Omental fat pad (tissue), 4 donors: ENCODE results near the gene FNDC3A. TPM values are rescaled to one million over a fixed set of nuclear protein-coding genes. Genes with fewer than 3 reads are reported as not detected.
"Not testable (repeated sequence)": the region's sequence is repeated elsewhere in the genome, so short reads cannot be mapped to it uniquely, and the experiment has no call there.

Experiments used
- ATAC-seq: fragments of 150-250 bp; one replicate; pipeline ENCODE4 v1.9.1; 2016; ENCODE audit warnings: mild to moderate bottlenecking, moderate library complexity; ENCODE audit not compliant: low FRiP score
- DNase-seq: peaks from one replicate; pipeline ENCODE4 v3.0.0-alpha.2; 2019; ENCODE audit warnings: low spot score
- CTCF ChIP-seq, 3 donors: fragments of 450-650 bp; IDR thresholded peaks; one replicate each; pipeline ENCODE4 v1.5.1; 2016 to 2017; ENCODE audit warnings: antibody characterized with exemption in 3 of 3, mild to moderate bottlenecking in 3 of 3, moderate library complexity in 2 of 3
- total RNA-seq, 4 donors: library from RNA; depleted of rRNA; stranded (reverse); fragments of >200 nt; gene quantifications; one replicate each; pipeline ENCODE4 v1.1.0, GENCODE V29; 2016

Gene FNDC3A
- total RNA-seq, 4 donors from 2014 or later = 53.7 to 59.8 (median 56.4) TPM

- no peak for TF ChIP-seq CTCF (IDR thresholded peaks at IDR 0.05)
- ATAC-seq (no peak), DNase-seq (no peak)
Observed at GRCh38 chr13:49112782-49113525, 137.2 kb downstream of the FNDC3A start.

DNA sequence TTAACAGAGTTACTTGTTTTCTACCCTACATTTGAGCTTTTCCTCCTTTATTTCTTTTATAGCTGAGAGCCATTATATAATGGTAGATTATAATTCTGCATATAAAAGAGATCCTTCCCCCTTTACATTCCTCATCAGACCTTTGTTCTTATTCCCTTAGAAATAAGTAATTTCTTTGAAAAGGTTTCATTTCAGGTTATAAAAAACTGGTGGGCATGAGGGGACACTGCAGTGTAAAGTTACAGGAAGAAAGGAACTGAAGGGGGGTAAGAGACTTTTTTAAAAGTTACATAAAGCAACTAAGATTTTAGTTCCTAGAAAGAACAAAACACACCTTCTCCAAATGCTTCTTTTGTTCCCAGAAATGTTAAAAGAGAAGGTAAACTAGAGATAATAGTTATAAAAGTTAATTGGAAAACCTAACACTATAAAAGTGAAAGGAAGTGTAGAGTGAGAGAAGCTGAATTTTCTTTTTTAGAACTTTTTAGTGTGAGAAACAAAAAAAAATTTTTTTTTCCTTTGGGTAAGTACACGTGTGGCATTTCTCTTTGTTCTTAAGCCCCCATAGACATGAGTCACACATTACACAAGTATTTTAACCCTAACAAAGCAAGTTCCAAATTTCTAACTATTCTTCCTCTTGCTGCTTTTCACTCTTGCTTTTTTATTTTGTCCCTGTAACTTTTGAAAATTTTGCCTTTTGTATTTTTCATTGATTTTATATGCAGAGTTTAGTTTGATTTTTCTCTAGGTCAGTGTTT lies 138.0 kb downstream of the FNDC3A start:
- no peak for TF ChIP-seq CTCF (IDR thresholded peaks at IDR 0.05)
- no peak for DNase-seq
- ATAC-seq = no peak

- DNase-seq (no peak), ATAC-seq (no peak)
- TF ChIP-seq CTCF (IDR thresholded peaks at IDR 0.05) = no peak
Observed at GRCh38 chr13:49116873-49117272, 141.2 kb downstream of the FNDC3A start.

GRCh38 chr13:49118455-49118854 lies 142.7 kb downstream of the FNDC3A start:
- ATAC-seq, DNase-seq: not testable (repeated sequence)

DNA sequence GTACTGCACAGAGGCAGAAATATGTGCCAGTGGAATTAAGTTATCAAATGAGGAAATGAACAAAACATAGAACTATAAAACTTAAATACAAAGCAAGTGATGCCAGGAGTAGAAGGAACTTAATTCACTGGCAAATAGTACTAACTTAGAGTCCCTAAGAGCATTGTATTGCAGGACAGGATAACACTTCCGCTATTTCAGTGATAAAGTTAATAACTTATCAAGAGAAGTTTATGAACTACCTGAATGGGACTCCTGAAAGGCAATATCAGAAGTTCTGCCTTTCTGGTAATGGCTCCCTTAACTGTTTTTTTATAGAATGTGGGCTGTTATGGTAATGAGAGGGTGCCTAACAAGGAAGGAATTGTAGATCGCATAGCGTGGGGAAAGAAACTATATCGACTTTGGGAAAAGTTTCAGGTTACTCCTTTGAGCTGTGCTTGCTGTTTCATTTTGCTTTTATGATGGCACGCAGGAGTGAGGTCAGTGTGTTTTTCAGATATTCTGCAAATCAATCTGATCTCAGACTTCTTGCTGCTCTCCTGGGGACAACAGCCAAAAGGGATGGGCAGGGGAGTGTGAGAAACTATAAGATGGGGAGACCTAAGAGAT lies 149.1 kb downstream of the FNDC3A start:
- DNase-seq = no peak
- ATAC-seq = no peak
- no peak for TF ChIP-seq CTCF (IDR thresholded peaks at IDR 0.05)

DNA sequence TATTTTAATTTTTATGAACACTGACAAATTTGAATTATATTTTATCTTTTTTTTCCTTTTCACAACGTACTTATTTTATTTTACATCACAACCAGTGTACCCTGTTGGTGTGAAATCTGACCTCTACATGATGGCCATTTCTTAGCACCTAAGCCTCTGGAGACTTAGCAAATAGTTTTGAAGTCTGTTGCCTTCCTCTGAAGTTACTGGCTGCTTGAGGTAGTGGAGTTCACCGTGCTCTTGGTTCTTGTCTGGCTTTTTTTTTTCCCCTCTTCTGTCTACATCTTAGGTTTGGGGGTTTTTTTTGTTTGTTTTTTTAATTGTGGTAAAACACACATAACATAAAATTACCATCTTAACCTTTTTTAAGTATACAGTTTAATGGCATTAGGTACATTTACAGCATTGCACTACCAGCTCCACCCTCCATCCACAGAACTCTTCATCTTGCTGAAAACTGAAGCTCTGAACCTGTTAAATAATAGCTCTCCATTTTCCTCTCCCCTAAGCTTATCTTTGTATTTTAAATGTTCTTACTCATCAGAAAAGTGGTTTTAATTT lies 150.3 kb downstream of the FNDC3A start:
- DNase-seq (no peak), ATAC-seq (no peak)
- TF ChIP-seq CTCF (IDR thresholded peaks at IDR 0.05) = no peak

DNA sequence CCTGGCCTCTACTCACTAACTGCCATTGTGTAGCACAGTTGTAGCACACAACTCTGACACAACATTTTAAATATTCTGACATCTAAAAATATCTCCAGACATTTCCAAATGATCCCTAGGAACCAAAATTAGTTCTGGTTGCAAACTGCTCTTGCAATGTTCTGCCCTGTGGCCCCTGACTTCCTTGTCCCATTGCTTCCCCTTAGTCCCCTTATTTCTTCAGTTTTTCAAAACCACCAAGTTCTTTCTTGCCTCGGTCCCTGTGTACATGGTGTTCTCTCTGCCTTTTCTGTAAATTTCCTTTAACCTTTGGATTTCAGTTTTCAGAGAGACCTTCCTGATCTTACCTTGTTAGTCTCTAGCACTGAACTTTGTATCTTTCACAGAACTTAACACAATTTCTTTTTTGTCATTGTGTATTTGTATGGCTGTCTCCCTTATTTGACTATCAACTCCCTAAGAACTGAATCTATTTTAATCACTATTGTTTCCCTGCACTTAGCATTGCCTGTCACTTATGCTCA lies 156.8 kb downstream of the FNDC3A start:
- no peak for TF ChIP-seq CTCF (IDR thresholded peaks at IDR 0.05)
- ATAC-seq = no peak
- no peak for DNase-seq
